ENCODE data around the gene EXOSC5. TPM values are rescaled to one million over a fixed set of nuclear protein-coding genes. Genes with fewer than 3 reads are reported as not detected.

Gene EXOSC5
- total RNA-seq, 4 donors from 2014 or later: 28.6 to 34.5 (median 28.9) TPM

DNA sequence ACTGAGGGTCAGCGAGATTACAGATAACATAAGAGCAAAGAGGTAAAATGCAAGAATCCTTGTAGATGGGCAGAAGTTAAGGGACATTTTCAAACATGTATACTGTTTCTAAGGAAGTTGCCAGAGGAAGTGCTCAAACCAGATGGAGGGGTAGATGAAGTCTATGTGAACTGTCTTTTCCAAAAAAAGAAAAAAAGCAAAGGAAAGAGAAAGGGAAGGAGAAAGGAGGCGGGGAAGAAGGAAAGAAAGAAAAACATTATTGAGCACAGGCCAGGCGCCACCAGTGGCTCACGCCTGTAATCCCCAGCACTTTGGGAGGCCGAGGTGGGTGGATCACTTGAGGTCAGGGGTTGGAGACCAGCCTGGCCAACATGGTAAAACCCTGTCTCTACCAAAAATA lies 37.3 kb upstream of the EXOSC5 start:
- no peak overlapping the region for H3K4me3 ChIP-seq (ENCODE audit: low read depth, poor library complexity, severe bottlenecking)
- TF ChIP-seq, protein P1, sequence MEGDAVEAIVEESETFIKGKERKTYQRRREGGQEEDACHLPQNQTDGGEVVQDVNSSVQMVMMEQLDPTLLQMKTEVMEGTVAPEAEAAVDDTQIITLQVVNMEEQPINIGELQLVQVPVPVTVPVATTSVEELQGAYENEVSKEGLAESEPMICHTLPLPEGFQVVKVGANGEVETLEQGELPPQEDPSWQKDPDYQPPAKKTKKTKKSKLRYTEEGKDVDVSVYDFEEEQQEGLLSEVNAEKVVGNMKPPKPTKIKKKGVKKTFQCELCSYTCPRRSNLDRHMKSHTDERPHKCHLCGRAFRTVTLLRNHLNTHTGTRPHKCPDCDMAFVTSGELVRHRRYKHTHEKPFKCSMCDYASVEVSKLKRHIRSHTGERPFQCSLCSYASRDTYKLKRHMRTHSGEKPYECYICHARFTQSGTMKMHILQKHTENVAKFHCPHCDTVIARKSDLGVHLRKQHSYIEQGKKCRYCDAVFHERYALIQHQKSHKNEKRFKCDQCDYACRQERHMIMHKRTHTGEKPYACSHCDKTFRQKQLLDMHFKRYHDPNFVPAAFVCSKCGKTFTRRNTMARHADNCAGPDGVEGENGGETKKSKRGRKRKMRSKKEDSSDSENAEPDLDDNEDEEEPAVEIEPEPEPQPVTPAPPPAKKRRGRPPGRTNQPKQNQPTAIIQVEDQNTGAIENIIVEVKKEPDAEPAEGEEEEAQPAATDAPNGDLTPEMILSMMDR (IDR thresholded peaks at IDR 0.05): no peak
- no peak for TF ChIP-seq POLR2A (IDR thresholded peaks at IDR 0.05)
- WGBS, 2 donors: 70 to 87% methylated on average over 5 of the region's 5 CpGs
- intact Hi-C loops (cut with DNase I; ENCODE audit: low total_unique reads): no loop called here
- no peak for DNase-seq (ENCODE audit: low spot score in 2 of 2)

DNA sequence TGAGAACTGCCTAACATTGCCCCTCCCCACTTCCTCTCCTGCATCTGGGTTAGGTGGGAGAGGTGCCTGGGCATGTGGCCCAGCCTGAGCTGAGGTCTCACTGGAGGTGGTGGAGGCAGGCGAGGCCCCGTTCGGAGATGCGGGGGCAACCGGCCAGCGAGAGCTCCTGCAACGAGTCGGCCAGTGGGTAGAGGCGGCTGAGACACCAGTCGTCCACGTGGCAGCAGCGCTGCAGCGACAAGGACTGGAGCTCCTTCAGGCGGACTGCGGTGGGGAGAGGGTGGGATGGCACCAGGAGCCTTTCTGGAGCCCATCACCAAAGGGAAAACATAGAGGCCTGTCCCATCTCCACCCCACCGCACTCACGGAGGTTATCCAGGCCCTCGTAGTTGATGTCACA lies 36.0 kb upstream of the EXOSC5 start:
- WGBS, 2 donors: 89 to 92% methylated on average over 18 of the region's 18 CpGs
- no peak overlapping the region for H3K4me3 ChIP-seq (ENCODE audit: low read depth, poor library complexity, severe bottlenecking)
- no peak for TF ChIP-seq POLR2A (IDR thresholded peaks at IDR 0.05)
- TF ChIP-seq, protein P1 (IDR thresholded peaks at IDR 0.05): no peak
- no peak for DNase-seq (ENCODE audit: low spot score in 2 of 2)
- intact Hi-C loops (cut with DNase I; ENCODE audit: low total_unique reads): no loop called here

DNA sequence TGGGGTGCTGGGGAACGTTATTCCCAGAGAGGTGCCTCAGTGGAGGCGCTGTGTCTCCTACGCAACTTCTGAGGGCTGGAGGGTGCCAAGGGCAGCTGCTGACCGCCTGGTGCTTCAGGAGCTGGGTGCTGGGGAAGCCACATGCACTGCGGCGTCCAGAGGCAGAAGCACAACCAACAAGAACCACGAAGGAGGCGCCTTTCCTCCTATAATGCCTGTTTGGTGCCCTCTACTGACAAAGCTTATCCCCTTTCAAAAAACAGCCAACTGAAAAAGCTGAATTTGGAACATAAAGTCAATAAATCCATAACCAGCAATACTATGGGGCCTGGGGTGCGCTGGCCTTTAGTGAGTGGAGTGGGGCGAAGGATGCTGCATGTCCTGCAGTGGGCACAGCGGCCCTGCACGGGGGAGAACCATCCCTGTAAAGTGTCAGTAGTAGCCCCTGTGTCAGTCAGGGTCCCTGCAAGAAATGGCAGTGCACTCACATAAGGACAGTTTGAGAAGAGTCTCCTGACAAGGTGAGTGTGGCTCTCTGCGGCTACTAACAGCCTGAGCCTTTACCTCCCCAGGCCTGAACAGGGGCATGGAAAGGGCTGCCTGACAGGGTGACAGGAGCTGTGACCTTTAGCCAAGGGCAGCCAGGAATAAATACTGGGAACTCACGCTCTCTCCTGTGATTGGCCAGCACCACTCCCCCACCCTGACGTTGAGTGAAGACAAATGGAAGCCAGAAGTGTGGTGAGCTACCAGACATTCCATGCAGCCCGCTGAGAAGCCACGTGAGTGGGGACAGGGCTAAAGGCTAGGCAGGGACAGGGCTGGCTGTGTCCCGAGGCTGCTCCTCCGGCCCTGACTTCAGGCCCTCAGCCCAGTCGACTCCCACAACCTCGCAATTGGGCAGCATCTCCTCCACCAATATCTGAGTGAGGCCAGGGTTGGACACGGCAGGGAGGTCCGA lies 34.5 kb upstream of the EXOSC5 start:
- intact Hi-C loops (cut with DNase I; ENCODE audit: low total_unique reads): no loop called here
- no peak for DNase-seq (ENCODE audit: low spot score in 2 of 2)

DNA sequence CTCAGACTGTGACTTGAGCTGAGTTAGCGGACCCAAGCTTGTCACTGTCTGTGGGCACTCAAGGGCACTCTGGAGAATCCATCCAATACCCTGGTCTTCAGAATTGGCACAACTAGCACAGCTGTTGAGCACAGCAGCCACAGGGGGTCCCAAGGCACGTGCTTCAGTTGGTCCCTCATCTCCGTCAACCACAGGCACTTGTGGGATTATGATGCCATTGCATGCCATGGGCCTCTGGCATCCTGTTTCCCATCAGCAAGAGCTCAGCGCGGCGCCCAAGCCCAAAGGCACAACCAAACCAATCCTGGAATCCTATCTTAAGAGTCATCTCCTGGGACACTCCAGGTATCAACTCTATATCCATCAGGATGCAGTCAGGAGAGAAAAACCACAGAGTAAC lies 33.8 kb upstream of the EXOSC5 start:
- H3K4me3 ChIP-seq (ENCODE audit: low read depth, poor library complexity, severe bottlenecking): no peak overlapping the region
- no peak for DNase-seq (ENCODE audit: low spot score in 2 of 2)
- TF ChIP-seq, protein P1 (IDR thresholded peaks at IDR 0.05): no peak
- TF ChIP-seq POLR2A (IDR thresholded peaks at IDR 0.05): no peak
- WGBS, 2 donors: 81 to 98% methylated on average over 6 of the region's 6 CpGs
- intact Hi-C loops (cut with DNase I; ENCODE audit: low total_unique reads): no loop called here

More for the DNA sequence above, 34.5 kb upstream of the EXOSC5 start:
- TF ChIP-seq, protein P1 (IDR thresholded peaks at IDR 0.05): no peak
- TF ChIP-seq POLR2A (IDR thresholded peaks at IDR 0.05): no peak
- 72 to 76% methylated on average over 23 of the region's 23 CpGs for WGBS, 2 donors
- H3K4me3 ChIP-seq (ENCODE audit: low read depth, poor library complexity, severe bottlenecking): no peak overlapping the region

DNA sequence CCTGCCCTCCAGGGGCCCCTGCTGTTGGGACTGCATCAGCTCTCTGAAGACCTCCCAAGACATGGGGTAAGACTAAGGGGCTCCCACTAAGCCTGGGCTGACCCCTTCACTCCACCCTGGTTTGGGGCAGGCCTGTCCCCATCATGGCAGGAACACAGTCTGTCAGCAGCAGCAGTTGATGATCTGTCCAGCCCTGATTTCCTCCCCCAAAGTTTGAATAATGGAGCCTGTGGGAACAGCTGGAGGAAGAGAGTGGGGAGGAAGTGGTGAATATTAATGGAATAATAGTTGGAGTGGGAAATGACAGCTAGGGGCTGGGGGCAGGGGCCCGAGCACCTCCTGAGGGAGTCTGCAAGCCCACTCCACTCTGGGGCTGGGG lies 31.3 kb upstream of the EXOSC5 start:
- no peak for TF ChIP-seq POLR2A (IDR thresholded peaks at IDR 0.05)
- TF ChIP-seq, protein P1 (IDR thresholded peaks at IDR 0.05): no peak
- 54 to 77% methylated on average over 1 of the region's 1 CpG for WGBS, 2 donors
- intact Hi-C loops (cut with DNase I; ENCODE audit: low total_unique reads): no loop called here
- H3K4me3 ChIP-seq (ENCODE audit: low read depth, poor library complexity, severe bottlenecking): no peak overlapping the region
- DNase-seq (ENCODE audit: low spot score in 2 of 2): no peak
